ENCODE data around the gene ZC3H12D. TPM values are rescaled to one million over a fixed set of nuclear protein-coding genes. Genes with fewer than 3 reads are reported as not detected.

The ZC3H12D gene
- total and polyA plus RNA-seq, 2 experiments from 2014 or later, result 0.07 TPM; not detected in 1

- TF ChIP-seq, protein P1, sequence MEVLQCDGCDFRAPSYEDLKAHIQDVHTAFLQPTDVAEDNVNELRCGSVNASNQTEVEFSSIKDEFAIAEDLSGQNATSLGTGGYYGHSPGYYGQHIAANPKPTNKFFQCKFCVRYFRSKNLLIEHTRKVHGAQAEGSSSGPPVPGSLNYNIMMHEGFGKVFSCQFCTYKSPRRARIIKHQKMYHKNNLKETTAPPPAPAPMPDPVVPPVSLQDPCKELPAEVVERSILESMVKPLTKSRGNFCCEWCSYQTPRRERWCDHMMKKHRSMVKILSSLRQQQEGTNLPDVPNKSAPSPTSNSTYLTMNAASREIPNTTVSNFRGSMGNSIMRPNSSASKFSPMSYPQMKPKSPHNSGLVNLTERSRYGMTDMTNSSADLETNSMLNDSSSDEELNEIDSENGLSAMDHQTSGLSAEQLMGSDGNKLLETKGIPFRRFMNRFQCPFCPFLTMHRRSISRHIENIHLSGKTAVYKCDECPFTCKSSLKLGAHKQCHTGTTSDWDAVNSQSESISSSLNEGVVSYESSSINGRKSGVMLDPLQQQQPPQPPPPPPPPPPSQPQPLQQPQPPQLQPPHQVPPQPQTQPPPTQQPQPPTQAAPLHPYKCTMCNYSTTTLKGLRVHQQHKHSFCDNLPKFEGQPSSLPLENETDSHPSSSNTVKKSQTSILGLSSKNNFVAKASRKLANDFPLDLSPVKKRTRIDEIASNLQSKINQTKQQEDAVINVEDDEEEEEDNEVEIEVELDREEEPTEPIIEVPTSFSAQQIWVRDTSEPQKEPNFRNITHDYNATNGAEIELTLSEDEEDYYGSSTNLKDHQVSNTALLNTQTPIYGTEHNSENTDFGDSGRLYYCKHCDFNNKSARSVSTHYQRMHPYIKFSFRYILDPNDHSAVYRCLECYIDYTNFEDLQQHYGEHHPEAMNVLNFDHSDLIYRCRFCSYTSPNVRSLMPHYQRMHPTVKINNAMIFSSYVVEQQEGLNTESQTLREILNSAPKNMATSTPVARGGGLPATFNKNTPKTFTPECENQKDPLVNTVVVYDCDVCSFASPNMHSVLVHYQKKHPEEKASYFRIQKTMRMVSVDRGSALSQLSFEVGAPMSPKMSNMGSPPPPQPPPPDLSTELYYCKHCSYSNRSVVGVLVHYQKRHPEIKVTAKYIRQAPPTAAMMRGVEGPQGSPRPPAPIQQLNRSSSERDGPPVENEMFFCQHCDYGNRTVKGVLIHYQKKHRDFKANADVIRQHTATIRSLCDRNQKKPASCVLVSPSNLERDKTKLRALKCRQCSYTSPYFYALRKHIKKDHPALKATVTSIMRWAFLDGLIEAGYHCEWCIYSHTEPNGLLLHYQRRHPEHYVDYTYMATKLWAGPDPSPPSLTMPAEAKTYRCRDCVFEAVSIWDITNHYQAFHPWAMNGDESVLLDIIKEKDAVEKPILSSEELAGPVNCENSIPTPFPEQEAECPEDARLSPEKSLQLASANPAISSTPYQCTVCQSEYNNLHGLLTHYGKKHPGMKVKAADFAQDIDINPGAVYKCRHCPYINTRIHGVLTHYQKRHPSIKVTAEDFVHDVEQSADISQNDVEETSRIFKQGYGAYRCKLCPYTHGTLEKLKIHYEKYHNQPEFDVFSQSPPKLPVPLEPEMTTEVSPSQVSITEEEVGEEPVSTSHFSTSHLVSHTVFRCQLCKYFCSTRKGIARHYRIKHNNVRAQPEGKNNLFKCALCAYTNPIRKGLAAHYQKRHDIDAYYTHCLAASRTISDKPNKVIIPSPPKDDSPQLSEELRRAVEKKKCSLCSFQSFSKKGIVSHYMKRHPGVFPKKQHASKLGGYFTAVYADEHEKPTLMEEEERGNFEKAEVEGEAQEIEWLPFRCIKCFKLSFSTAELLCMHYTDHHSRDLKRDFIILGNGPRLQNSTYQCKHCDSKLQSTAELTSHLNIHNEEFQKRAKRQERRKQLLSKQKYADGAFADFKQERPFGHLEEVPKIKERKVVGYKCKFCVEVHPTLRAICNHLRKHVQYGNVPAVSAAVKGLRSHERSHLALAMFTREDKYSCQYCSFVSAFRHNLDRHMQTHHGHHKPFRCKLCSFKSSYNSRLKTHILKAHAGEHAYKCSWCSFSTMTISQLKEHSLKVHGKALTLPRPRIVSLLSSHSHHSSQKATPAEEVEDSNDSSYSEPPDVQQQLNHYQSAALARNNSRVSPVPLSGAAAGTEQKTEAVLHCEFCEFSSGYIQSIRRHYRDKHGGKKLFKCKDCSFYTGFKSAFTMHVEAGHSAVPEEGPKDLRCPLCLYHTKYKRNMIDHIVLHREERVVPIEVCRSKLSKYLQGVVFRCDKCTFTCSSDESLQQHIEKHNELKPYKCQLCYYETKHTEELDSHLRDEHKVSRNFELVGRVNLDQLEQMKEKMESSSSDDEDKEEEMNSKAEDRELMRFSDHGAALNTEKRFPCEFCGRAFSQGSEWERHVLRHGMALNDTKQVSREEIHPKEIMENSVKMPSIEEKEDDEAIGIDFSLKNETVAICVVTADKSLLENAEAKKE (CRISPR knock-in tag; IDR thresholded peaks at IDR 0.05), result no peak
- TF ChIP-seq CTCF (conservative IDR thresholded peaks at IDR 0.05; ENCODE audit: low read depth in 2 of 2), result no peak
- no peak for TF ChIP-seq ZNF114 (CRISPR knock-in tag; IDR thresholded peaks at IDR 0.05)
These were observed 35.9 kb downstream of the ZC3H12D start (continued) for GRCh38 chr6:149448821-149449453.

DNA sequence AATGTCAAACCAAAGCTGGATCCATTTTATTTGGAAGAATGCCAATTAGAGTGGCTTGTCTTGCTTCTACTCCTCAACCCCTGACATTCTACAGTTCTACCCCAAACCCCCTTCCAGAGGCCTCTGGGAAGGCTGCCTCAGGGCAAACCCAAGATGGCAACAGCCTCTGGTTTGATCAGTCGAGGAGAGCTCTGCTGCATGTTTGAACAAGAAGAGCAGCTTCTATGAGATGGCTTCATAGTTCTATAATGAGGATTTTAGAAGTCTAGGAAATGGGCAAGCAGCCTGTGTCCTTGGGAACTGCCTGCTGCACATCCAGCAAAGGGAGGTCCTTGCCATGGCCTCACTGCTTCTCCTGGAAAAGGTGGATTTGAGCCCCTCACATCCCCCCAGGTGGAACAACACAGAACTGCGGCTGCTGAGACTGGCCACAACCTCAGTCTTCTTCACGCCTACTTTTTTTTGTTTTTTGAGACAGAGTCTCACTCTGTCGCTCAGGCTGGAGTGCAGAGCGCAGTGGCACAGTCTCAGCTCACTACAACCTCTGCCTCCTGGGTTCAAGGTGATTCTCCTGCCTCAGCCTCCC, 37.9 kb downstream of the ZC3H12D start:
- H4K20me1 ChIP-seq (replicated peaks; ENCODE audit: insufficient read depth), result no peaks in the 10 kb centered on the region
- Mint-ChIP-seq H3K36me3 (ENCODE audit: low read depth) (no peaks in the 10 kb centered on the region), H3K4me3 (no peak overlapping the region), H3K27me3 (ENCODE audit: insufficient read depth, low read depth, poor library complexity) (peaks cover 22% of the 10 kb centered on the region), H3K4me1 (no peaks in the 10 kb centered on the region; the same call in 2 of the 3 replicates), H3K9me3 (no peaks in the 10 kb centered on the region), H3K27ac (no peak overlapping the region)
- H3K4me1 ChIP-seq (ENCODE audit: insufficient read depth), result no peaks in the 10 kb centered on the region
- TF ChIP-seq JUNB (IDR thresholded peaks at IDR 0.05; ENCODE audit: unreplicated experiment) (no peak), CTCF (conservative IDR thresholded peaks at IDR 0.05; ENCODE audit: low read depth in 2 of 2) (peak; percentile 20 to 23; a peak in 1 of 4 replicates)
- H2AFZ ChIP-seq, result no peak overlapping the region
- H3K4me3 ChIP-seq, result no peak overlapping the region
- no peaks in the 10 kb centered on the region for H3K79me2 ChIP-seq (replicated peaks; ENCODE audit: insufficient read depth)
- no peak overlapping the region for H3K27ac ChIP-seq (ENCODE audit: low read depth)
- no peaks in the 10 kb centered on the region for H3K36me3 ChIP-seq (ENCODE audit: insufficient read depth)
- no peaks in the 10 kb centered on the region for H3F3A ChIP-seq (replicated peaks; ENCODE audit: low read depth)
- no peaks in the 10 kb centered on the region for H3K9me2 ChIP-seq (ENCODE audit: insufficient read depth)
- no peak overlapping the region for H3K4me2 ChIP-seq
- H3K27me3 ChIP-seq (ENCODE audit: insufficient read depth), result peaks cover 25% of the 10 kb centered on the region
- peak; percentile 52 for DNase-seq (ENCODE audit: low spot score)
- ATAC-seq, result no peak
